PFSK-1 (cell line): Measurements from ENCODE around the gene TSPAN19.

Experiments used
- FOXP2 ChIP-seq: optimal IDR thresholded peaks from 2 replicates; pipeline ENCODE3; 2011; ENCODE audit warnings: borderline replicate concordance, control low read depth, inconsistent platforms; ENCODE audit not compliant: insufficient read depth; ENCODE audit errors: extremely low read length, extremely low read depth
- POLR2AphosphoS5 ChIP-seq: IDR thresholded peaks from 2 replicates; pipeline ENCODE4 v1.6.1; 2012; ENCODE audit warnings: low read depth, mild to moderate bottlenecking, control low read depth, low read length, moderate library complexity
- SIN3A ChIP-seq: IDR thresholded peaks from 2 replicates; pipeline ENCODE4 v1.6.1; 2012; ENCODE audit warnings: mild to moderate bottlenecking, low read length, moderate library complexity, borderline replicate concordance; ENCODE audit not compliant: insufficient read depth
- TAF1 ChIP-seq: IDR thresholded peaks from 2 replicates; pipeline ENCODE4 v1.6.1; 2012; ENCODE audit warnings: low read length, control low read depth, borderline replicate concordance; ENCODE audit not compliant: insufficient read depth
- TF ChIP-seq, protein P1 (sequence below), 2 experiments: IDR thresholded peaks; 2 replicates each; pipeline versions ENCODE4 v1.6.1 to v1.8.0; 2011 to 2012; ENCODE audit warnings: low read depth in 2 of 2, low read length in 2 of 2, control low read depth in 1 of 2, inconsistent platforms in 1 of 2, mild to moderate bottlenecking in 1 of 2, moderate library complexity in 1 of 2; ENCODE audit not compliant: insufficient read depth in 1 of 2

Gene TSPAN19

DNA sequence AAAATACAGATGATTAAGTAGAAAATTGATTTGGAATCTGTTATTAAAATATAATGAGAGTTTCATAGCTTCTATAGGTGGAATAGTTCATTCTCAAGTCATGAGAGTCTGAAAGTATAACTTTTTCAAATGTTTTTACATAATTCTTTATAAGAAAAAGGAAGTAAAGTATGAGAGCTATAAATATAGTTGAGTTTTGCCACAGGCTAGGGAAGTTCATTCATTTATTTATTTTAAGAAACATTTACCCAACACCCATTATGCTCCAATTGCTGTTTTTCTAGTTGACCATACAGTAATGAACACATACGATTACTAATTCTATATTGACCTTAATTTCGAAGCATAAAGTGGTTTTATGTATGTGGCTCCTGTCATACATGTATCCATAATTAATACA, 24.8 kb upstream of the TSPAN19 start:
- TF ChIP-seq SIN3A (no peak), FOXP2 (no peak), TAF1 (no peak), POLR2AphosphoS5 (no peak)
- TF ChIP-seq, protein P1, sequence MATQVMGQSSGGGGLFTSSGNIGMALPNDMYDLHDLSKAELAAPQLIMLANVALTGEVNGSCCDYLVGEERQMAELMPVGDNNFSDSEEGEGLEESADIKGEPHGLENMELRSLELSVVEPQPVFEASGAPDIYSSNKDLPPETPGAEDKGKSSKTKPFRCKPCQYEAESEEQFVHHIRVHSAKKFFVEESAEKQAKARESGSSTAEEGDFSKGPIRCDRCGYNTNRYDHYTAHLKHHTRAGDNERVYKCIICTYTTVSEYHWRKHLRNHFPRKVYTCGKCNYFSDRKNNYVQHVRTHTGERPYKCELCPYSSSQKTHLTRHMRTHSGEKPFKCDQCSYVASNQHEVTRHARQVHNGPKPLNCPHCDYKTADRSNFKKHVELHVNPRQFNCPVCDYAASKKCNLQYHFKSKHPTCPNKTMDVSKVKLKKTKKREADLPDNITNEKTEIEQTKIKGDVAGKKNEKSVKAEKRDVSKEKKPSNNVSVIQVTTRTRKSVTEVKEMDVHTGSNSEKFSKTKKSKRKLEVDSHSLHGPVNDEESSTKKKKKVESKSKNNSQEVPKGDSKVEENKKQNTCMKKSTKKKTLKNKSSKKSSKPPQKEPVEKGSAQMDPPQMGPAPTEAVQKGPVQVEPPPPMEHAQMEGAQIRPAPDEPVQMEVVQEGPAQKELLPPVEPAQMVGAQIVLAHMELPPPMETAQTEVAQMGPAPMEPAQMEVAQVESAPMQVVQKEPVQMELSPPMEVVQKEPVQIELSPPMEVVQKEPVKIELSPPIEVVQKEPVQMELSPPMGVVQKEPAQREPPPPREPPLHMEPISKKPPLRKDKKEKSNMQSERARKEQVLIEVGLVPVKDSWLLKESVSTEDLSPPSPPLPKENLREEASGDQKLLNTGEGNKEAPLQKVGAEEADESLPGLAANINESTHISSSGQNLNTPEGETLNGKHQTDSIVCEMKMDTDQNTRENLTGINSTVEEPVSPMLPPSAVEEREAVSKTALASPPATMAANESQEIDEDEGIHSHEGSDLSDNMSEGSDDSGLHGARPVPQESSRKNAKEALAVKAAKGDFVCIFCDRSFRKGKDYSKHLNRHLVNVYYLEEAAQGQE (IDR thresholded peaks at IDR 0.05; ENCODE audit: insufficient read depth in 1 of 2, low read depth in 2 of 2, low read length in 2 of 2): no peak

DNA sequence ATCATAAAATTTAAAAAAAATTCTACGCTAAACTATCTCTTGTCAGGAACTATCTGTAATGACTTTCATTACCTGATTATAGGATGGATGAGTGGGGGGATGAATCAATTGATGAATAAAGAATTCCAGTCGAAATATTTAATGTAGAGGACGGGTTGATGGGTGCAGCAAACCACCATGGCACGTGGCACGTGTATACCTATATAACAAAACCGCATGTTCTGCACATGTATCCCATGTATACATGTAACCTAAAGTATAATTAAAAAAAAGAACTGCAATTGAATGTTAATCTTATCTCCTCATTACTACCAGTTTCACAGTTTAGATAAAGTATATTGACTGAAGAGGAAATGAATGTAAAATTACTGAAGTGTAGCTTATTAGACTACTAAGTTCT, 23.5 kb upstream of the TSPAN19 start:
- TF ChIP-seq SIN3A (no peak), FOXP2 (no peak), TAF1 (no peak), POLR2AphosphoS5 (no peak)
- TF ChIP-seq, protein P1 (IDR thresholded peaks at IDR 0.05; ENCODE audit: insufficient read depth in 1 of 2, low read depth in 2 of 2, low read length in 2 of 2): no peak

DNA sequence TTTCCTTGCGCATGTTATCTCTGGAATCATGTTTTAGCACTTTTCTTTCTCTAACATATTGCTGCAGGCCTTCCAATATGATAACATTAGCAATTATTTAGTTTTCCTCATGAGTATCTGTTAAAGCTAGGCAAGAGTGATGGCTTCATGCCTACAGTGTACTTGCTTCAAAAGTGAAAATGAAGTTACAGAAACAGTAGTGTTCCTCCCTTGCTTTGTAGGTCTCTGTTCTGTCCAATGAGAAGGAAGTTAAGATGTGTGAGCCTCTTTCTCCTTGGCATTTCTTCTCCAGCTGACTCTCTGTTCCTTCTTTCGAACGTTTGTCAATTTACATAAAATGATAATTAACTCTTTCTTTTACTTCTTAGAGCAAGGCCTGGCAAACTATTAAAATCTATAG, 22.3 kb upstream of the TSPAN19 start:
- no peak for TF ChIP-seq SIN3A
- TF ChIP-seq TAF1: no peak
- TF ChIP-seq POLR2AphosphoS5: no peak
- no peak for TF ChIP-seq FOXP2
- TF ChIP-seq, protein P1 (IDR thresholded peaks at IDR 0.05; ENCODE audit: insufficient read depth in 1 of 2, low read depth in 2 of 2, low read length in 2 of 2): no peak

DNA sequence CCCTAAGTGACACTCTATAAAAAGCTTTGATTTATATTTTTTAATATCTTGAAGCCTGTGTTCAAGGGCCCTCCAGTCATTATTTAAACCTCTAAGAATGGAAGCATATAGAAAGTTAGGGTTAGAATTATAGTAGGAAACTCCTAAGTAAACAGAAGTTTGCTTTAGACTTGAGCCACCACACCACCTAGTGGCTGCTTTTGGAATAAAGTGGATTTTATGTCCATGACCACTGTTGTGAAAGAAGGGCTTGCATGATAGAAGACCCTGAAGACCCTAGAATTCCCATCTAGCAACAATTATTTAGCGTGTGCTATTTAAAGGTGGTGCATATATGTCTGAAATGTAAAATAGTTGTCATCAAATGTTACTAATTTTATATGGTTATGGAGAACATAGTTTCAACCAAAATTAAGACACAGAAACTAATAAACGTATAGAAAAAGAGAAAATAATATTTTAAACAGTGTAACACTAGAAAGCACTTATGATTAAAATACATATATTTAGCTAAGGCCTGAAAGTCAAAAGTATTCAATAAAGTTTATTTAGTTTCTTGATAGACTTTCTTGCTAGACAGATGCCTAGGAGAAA, 21.4 kb upstream of the TSPAN19 start:
- TF ChIP-seq POLR2AphosphoS5 (no peak), FOXP2 (no peak), TAF1 (no peak), SIN3A (no peak)
- TF ChIP-seq, protein P1 (IDR thresholded peaks at IDR 0.05; ENCODE audit: insufficient read depth in 1 of 2, low read depth in 2 of 2, low read length in 2 of 2): no peak
